IPS-NIHi11 (cell line): ENCODE measurements around the gene IRX2.

Source experiments
- DNase-seq: peaks from one replicate; pipeline ENCODE4 v3.0.0; 2012; ENCODE audit warnings: mixed read lengths, low spot score

Gene IRX2

GRCh38 chr5:2718115-2718514 lies 33.4 kb downstream of the IRX2 start:
- DNase-seq, result no peak

- no peak for DNase-seq
Measured at GRCh38 chr5:2715856-2716255, 35.6 kb downstream of the IRX2 start.

GRCh38 chr5:2714805-2715204 lies 36.7 kb downstream of the IRX2 start:
- DNase-seq, result no peak

GRCh38 chr5:2714026-2714425 lies 37.5 kb downstream of the IRX2 start:
- no peak for DNase-seq

GRCh38 chr5:2711446-2712425 lies 39.7 kb downstream of the IRX2 start:
- DNase-seq, result no peak

GRCh38 chr5:2710910-2711309 lies 40.6 kb downstream of the IRX2 start:
- DNase-seq, result no peak

GRCh38 chr5:2709976-2710689 lies 41.3 kb downstream of the IRX2 start:
- DNase-seq, result no peak

- DNase-seq, result no peak
Measured at GRCh38 chr5:2708751-2709150, 42.7 kb downstream of the IRX2 start.

- DNase-seq, result no peak
Measured at GRCh38 chr5:2708132-2708531, 43.3 kb downstream of the IRX2 start.

- no peak for DNase-seq
Measured at GRCh38 chr5:2705861-2706260, 45.6 kb downstream of the IRX2 start.

- no peak for DNase-seq
Measured at GRCh38 chr5:2704806-2705645, 46.5 kb downstream of the IRX2 start.

- DNase-seq, result no peak
Measured at GRCh38 chr5:2704111-2704510, 47.4 kb downstream of the IRX2 start.

GRCh38 chr5:2703615-2704014 lies 47.9 kb downstream of the IRX2 start:
- DNase-seq, result no peak

GRCh38 chr5:2703041-2703440 lies 48.4 kb downstream of the IRX2 start:
- DNase-seq, result no peak

GRCh38 chr5:2702096-2702879 lies 49.2 kb downstream of the IRX2 start:
- no peak for DNase-seq

- no peak for DNase-seq
Measured at GRCh38 chr5:2701592-2701991, 49.9 kb downstream of the IRX2 start.

GRCh38 chr5:2700876-2701275 lies 50.6 kb downstream of the IRX2 start:
- no peak for DNase-seq

GRCh38 chr5:2699686-2700085 lies 51.8 kb downstream of the IRX2 start:
- no peak for DNase-seq

GRCh38 chr5:2699231-2699630 lies 52.2 kb downstream of the IRX2 start:
- DNase-seq, result no peak

GRCh38 chr5:2698581-2698980 lies 52.9 kb downstream of the IRX2 start:
- DNase-seq, result no peak

- DNase-seq, result no peak
Measured at GRCh38 chr5:2697446-2698200, 53.9 kb downstream of the IRX2 start.
